ENCODE measurements around the gene ST6GALNAC3.

GRCh38 chr1:76080552-76081079 lies 6.1 kb downstream of the ST6GALNAC3 start:
- TF ChIP-seq BHLHE40 (IDR thresholded peaks at IDR 0.05; ENCODE audit: borderline replicate concordance): no peak
- no peak for TF ChIP-seq LEF1 (IDR thresholded peaks at IDR 0.05; ENCODE audit: borderline replicate concordance)
- no peak for TF ChIP-seq FOXA1 (IDR thresholded peaks at IDR 0.05)
- TF ChIP-seq FOXM1 (IDR thresholded peaks at IDR 0.05; ENCODE audit: borderline replicate concordance): no peak
- TF ChIP-seq SUZ12 (IDR thresholded peaks at IDR 0.05): no peak
- no peak for TF ChIP-seq ZNF384 (IDR thresholded peaks at IDR 0.05)

Data from HEK293T (cell line).